HG02943 (cell line): Measurements from ENCODE around the gene ROPN1B.
"Not testable (repeated sequence)": the region's sequence is repeated elsewhere in the genome, so short reads cannot be mapped to it uniquely, and the experiment has no call there.

Experiments
- ATAC-seq: cut with Tn5 transposase; IDR thresholded peaks from one replicate; pipeline ENCODE4 v1.9.1; 2021; ENCODE audit warnings: mild to moderate bottlenecking, low read depth, moderate library complexity; ENCODE audit not compliant: unreplicated experiment

Gene ROPN1B

GRCh38 chr3:125968701-125969592 lies at the start of gene ROPN1B:
Gene ROPN1B, plus strand, starts transcription at chr3:125969178. Its CDS starts 2,877 bp downstream, at chr3:125972055.
- not testable (repeated sequence) for ATAC-seq

- not testable (repeated sequence) for ATAC-seq
Observed at GRCh38 chr3:125920191-125920590, 48.8 kb upstream of the ROPN1B start.

GRCh38 chr3:125920751-125921279 lies 48.2 kb upstream of the ROPN1B start:
- ATAC-seq, result not testable (repeated sequence)

- ATAC-seq, result not testable (repeated sequence)
Observed at GRCh38 chr3:125921712-125922111, 47.3 kb upstream of the ROPN1B start.

- ATAC-seq, result not testable (repeated sequence)
Observed at GRCh38 chr3:125923324-125924115, 45.5 kb upstream of the ROPN1B start.

GRCh38 chr3:125924276-125924675 lies 44.7 kb upstream of the ROPN1B start:
- ATAC-seq, result not testable (repeated sequence)

- not testable (repeated sequence) for ATAC-seq
Observed at GRCh38 chr3:125925727-125926126, 43.3 kb upstream of the ROPN1B start.

GRCh38 chr3:125928771-125929545 lies 40.0 kb upstream of the ROPN1B start:
- ATAC-seq, result not testable (repeated sequence)

GRCh38 chr3:125929765-125930164 lies 39.2 kb upstream of the ROPN1B start:
- ATAC-seq, result not testable (repeated sequence)

GRCh38 chr3:125931355-125931880 lies 37.6 kb upstream of the ROPN1B start:
- not testable (repeated sequence) for ATAC-seq

- ATAC-seq, result not testable (repeated sequence)
Observed at GRCh38 chr3:125933397-125934173, 35.4 kb upstream of the ROPN1B start.

- not testable (repeated sequence) for ATAC-seq
Observed at GRCh38 chr3:125935252-125935874, 33.6 kb upstream of the ROPN1B start.

- not testable (repeated sequence) for ATAC-seq
Observed at GRCh38 chr3:125936210-125936815, 32.7 kb upstream of the ROPN1B start.

- not testable (repeated sequence) for ATAC-seq
Observed at GRCh38 chr3:125936891-125937290, 32.1 kb upstream of the ROPN1B start.

- not testable (repeated sequence) for ATAC-seq
Observed at GRCh38 chr3:125947806-125948205, 21.2 kb upstream of the ROPN1B start.

- not testable (repeated sequence) for ATAC-seq
Observed at GRCh38 chr3:125948901-125949300, 20.1 kb upstream of the ROPN1B start.

- not testable (repeated sequence) for ATAC-seq
Observed at GRCh38 chr3:125951176-125951575, 17.8 kb upstream of the ROPN1B start.

- ATAC-seq, result not testable (repeated sequence)
Observed at GRCh38 chr3:125957020-125957419, 12.0 kb upstream of the ROPN1B start.
